ENCODE data around the gene SLC25A23. TPM values are rescaled to one million over a fixed set of nuclear protein-coding genes. Genes with fewer than 3 reads are reported as not detected.

SLC25A23 gene
- total RNA-seq, 1 experiment from 2014 or later, result 59.5 TPM

DNA sequence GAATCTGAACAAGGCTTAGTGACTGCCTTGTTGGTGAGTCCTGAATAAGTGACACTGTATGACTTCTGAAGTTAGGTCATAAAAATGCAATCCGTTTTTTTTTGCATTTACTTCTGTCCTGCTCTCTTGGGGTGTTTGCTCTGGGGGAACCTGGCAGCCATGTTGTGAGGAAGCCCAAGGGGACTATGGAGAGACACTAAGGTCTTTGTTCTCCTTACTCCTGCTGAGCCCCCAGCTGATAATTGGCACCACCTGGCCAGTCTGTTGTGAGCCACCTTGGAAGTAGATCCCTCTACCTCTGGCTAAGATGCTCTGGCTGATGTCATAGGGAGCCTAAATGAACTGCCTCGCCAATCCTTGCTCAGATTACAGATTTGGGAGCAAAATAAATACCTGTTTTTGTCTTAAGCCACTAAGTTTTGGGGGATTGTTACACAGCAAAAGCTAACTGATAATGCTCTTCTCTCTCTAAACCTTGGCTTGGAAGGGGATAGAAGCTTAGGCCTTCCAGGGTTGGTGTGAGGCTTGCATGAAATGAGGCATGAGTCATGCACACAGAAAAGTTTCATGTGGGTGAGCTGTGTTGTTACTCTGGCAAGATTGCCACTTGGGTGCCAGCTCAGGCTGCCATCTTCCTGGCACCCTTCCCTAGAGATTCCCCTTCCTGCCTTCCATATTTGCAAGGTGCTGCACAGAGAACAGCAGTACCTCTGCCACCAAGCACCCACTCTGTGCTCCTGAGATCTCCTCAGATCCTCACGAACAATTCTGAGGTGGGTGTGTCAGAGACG is 32.4 kb upstream of the SLC25A23 start:
- POLR2A ChIA-PET (ENCODE audit: unreplicated experiment), result interaction anchor here (0.7 kb wide), 1 partner anchor 415 kb away, joined by 3 read pairs; no protein-coding TSS in a partner anchor

DNA sequence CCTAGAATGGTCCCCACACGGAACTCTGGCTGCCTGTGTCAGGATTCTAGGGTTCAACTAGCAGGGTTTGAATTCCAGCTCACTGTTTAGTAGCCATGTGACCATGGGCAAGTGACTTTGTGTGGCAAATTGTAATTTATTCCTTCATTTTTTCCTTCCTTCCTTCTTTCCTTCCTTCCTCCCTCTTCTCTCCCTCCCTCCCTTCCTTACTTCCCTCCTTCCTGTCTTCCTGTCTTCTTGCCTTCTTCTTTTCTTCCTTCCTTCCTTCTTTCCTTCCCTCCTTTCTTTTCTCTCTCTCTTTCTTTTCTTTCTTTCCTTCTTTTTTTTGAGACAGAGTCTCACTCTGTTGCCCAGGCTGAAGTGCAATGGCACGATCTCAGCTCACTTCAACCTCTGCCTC is 30.5 kb upstream of the SLC25A23 start:
- Histone ChIP-seq H3K27ac (no peak overlapping the region), H3K4me1 (replicated peaks; ENCODE audit: insufficient read depth) (no peaks in the 10 kb centered on the region; the same call in 1 of the 2 replicates), H3K79me2 (ENCODE audit: low read depth) (no peaks in the 10 kb centered on the region), H3K36me3 (ENCODE audit: low read depth) (no peaks in the 10 kb centered on the region), H3F3A (ENCODE audit: insufficient read depth, low read depth) (no peaks in the 10 kb centered on the region), H3K9me2 (ENCODE audit: insufficient read depth) (no peaks in the 10 kb centered on the region), H2AFZ (no peak overlapping the region), H3K4me3 (no peak overlapping the region), H3K27me3 (ENCODE audit: insufficient read depth, low read depth) (no peaks in the 10 kb centered on the region), H3K4me2 (no peak overlapping the region), H3K9me3 (ENCODE audit: insufficient read depth, low read depth) (no peaks in the 10 kb centered on the region), H4K20me1 (ENCODE audit: insufficient read depth) (no peaks in the 10 kb centered on the region)
- intact Hi-C loops (cut with micrococcal nuclease; ENCODE audit: unreplicated experiment), result no loop called here
- ChIA-PET CTCF (no interaction called here), POLR2A (ENCODE audit: unreplicated experiment) (interaction anchor here (0.7 kb wide), 1 partner anchor 163 kb away, joined by 44 read pairs; no protein-coding TSS in a partner anchor)
- BruUV-seq (replicated peaks), result no TSS peak
- no peak for DNase-seq
- TF ChIP-seq, protein P1, sequence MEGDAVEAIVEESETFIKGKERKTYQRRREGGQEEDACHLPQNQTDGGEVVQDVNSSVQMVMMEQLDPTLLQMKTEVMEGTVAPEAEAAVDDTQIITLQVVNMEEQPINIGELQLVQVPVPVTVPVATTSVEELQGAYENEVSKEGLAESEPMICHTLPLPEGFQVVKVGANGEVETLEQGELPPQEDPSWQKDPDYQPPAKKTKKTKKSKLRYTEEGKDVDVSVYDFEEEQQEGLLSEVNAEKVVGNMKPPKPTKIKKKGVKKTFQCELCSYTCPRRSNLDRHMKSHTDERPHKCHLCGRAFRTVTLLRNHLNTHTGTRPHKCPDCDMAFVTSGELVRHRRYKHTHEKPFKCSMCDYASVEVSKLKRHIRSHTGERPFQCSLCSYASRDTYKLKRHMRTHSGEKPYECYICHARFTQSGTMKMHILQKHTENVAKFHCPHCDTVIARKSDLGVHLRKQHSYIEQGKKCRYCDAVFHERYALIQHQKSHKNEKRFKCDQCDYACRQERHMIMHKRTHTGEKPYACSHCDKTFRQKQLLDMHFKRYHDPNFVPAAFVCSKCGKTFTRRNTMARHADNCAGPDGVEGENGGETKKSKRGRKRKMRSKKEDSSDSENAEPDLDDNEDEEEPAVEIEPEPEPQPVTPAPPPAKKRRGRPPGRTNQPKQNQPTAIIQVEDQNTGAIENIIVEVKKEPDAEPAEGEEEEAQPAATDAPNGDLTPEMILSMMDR (conservative IDR thresholded peaks at IDR 0.05), result no peak
- TF ChIP-seq EZH2 (IDR thresholded peaks at IDR 0.05; ENCODE audit: low read depth), result no peak

More for the DNA sequence above, 32.4 kb upstream of the SLC25A23 start:
- TF ChIP-seq EZH2 (IDR thresholded peaks at IDR 0.05; ENCODE audit: low read depth), result no peak
- TF ChIP-seq, protein P1 (conservative IDR thresholded peaks at IDR 0.05), result no peak
- H3K4me2 ChIP-seq, result no peak overlapping the region
- H3F3A ChIP-seq (ENCODE audit: insufficient read depth, low read depth), result no peaks in the 10 kb centered on the region
- no peaks in the 10 kb centered on the region for H4K20me1 ChIP-seq (ENCODE audit: insufficient read depth)
- no peaks in the 10 kb centered on the region for H3K4me1 ChIP-seq (replicated peaks; ENCODE audit: insufficient read depth)
- H3K27me3 ChIP-seq (ENCODE audit: insufficient read depth, low read depth), result no peaks in the 10 kb centered on the region
- H3K79me2 ChIP-seq (ENCODE audit: low read depth), result no peaks in the 10 kb centered on the region
- no peak overlapping the region for H2AFZ ChIP-seq
- H3K27ac ChIP-seq, result no peak overlapping the region
- no peaks in the 10 kb centered on the region for H3K36me3 ChIP-seq (ENCODE audit: low read depth)
- H3K9me2 ChIP-seq (ENCODE audit: insufficient read depth), result no peaks in the 10 kb centered on the region
- intact Hi-C loops (cut with micrococcal nuclease; ENCODE audit: unreplicated experiment), result no loop called here
- H3K9me3 ChIP-seq (ENCODE audit: insufficient read depth, low read depth), result no peaks in the 10 kb centered on the region
- no peak overlapping the region for H3K4me3 ChIP-seq
- CTCF ChIA-PET, result interaction anchor here (0.8 kb wide), 1 partner anchor 505 kb away, joined by 4 read pairs; no protein-coding TSS in a partner anchor
- DNase-seq, result no peak
- BruUV-seq (replicated peaks), result no TSS peak

DNA sequence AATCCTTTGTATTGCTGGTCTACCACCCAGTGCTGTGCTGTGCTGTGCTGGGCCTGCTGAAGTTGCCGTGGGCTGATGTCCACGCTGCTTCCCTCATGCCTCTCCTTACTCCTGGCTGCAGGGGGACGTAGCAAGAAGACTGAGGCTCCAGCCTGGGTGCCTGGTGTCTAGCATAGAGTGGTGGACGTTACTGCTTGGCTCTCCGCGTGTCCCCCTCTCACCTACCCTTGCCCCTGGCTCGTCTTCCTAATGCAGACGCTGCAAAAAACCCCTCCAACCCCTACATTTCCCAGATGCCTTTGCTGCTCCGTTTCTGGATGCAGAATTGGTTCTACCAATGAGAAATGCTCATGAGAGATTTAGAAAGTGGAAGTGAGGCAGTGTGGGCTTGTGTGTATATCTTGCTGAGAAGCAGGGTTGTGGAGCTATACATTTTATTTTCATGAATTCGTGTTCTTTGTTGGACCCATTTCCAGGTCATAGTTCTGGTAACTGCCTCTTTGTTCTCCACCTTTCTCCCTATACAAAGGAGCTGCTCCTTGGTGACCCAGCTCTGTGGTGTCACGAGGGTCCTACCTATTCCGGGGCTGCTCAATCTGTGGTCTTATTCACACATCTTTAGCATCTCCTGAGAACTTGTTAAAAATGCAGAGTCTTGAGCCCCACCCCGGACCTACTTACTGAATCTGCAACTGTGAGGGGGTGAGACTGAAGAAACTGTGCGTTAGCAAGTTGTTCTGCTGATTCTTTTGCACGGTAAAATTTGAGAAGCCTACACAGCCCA is 29.9 kb upstream of the SLC25A23 start:
- Histone ChIP-seq H3K9me2 (ENCODE audit: insufficient read depth) (no peaks in the 10 kb centered on the region), H3K27me3 (ENCODE audit: insufficient read depth, low read depth) (no peaks in the 10 kb centered on the region), H3F3A (ENCODE audit: insufficient read depth, low read depth) (no peaks in the 10 kb centered on the region), H3K4me1 (replicated peaks; ENCODE audit: insufficient read depth) (peaks cover 2% of the 10 kb centered on the region; the same call in 1 of the 2 replicates), H3K27ac (no peak overlapping the region), H3K79me2 (ENCODE audit: low read depth) (no peaks in the 10 kb centered on the region), H3K36me3 (ENCODE audit: low read depth) (no peaks in the 10 kb centered on the region), H2AFZ (no peak overlapping the region), H3K4me3 (no peak overlapping the region), H3K4me2 (no peak overlapping the region), H4K20me1 (ENCODE audit: insufficient read depth) (no peaks in the 10 kb centered on the region), H3K9me3 (ENCODE audit: insufficient read depth, low read depth) (no peaks in the 10 kb centered on the region)
- intact Hi-C loops (cut with micrococcal nuclease; ENCODE audit: unreplicated experiment), result no loop called here
- no peak for DNase-seq
- ChIA-PET CTCF (no interaction called here), POLR2A (ENCODE audit: unreplicated experiment) (no interaction called here)
- no peak for TF ChIP-seq EZH2 (IDR thresholded peaks at IDR 0.05; ENCODE audit: low read depth)
- BruUV-seq (replicated peaks), result no TSS peak
